Neural progenitor cell (in vitro differentiated cells): ENCODE results near the gene LARGE1. TPM values are rescaled to one million over a fixed set of nuclear protein-coding genes. Genes with fewer than 3 reads are reported as not detected.

Experiments used
- DNase-seq: peaks from one replicate; pipeline ENCODE4 v3.0.0-alpha.2; 2016; ENCODE audit warnings: low spot score
- H2AFZ ChIP-seq: fragments of 200-600 bp; sonication (generic); replicated peaks from 2 replicates; pipeline ENCODE4 v1.6.1; 2016; ENCODE audit warnings: antibody characterized with exemption
- H3F3A ChIP-seq: fragments of 200-600 bp; sonication (generic); 2 replicates; pipeline ENCODE4 v1.6.1; 2016; ENCODE audit warnings: antibody characterized with exemption, low read depth
- H3K27ac ChIP-seq: fragments of 200-600 bp; sonication (generic); 2 replicates; pipeline ENCODE4 v1.5.1; 2016; ENCODE audit warnings: mild to moderate bottlenecking
- H3K27me3 ChIP-seq: fragments of 200-600 bp; sonication (generic); 2 replicates; pipeline ENCODE4 v1.6.1; 2016; ENCODE audit warnings: mild to moderate bottlenecking, moderate library complexity
- H3K36me3 ChIP-seq: fragments of 200-600 bp; sonication (generic); 2 replicates; pipeline ENCODE4 v1.5.1; 2016
- H3K4me1 ChIP-seq: fragments of 200-600 bp; sonication (generic); 2 replicates; pipeline ENCODE4 v1.6.1; 2016; ENCODE audit warnings: mixed run types
- H3K4me2 ChIP-seq: fragments of 200-600 bp; sonication (generic); 2 replicates; pipeline ENCODE4 v1.6.1; 2016
- H3K4me3 ChIP-seq: fragments of 200-600 bp; sonication (generic); 2 replicates; pipeline ENCODE4 v1.5.1; 2016
- H3K79me2 ChIP-seq: fragments of 200-600 bp; sonication (generic); 2 replicates; pipeline ENCODE4 v1.6.1; 2016; ENCODE audit warnings: low read depth
- H3K9ac ChIP-seq: fragments of 200-600 bp; sonication (generic); 2 replicates; pipeline ENCODE4 v1.6.1; 2016
- H3K9me3 ChIP-seq: fragments of 200-600 bp; sonication (generic); 2 replicates; pipeline ENCODE4 v1.5.1; 2016; ENCODE audit warnings: low read depth
- H4K20me1 ChIP-seq: fragments of 200-600 bp; sonication (generic); 2 replicates; pipeline ENCODE4 v1.6.1; 2016; ENCODE audit warnings: low read depth
- H3K27ac Mint-ChIP-seq: 3 replicates; pipeline ENCODE4 v1.8.0; 2021; ENCODE audit warnings: mixed read lengths
- H3K27me3 Mint-ChIP-seq: 2 replicates; pipeline ENCODE4 v1.8.0; 2022; ENCODE audit warnings: low read depth, mild to moderate bottlenecking, inconsistent platforms, moderate library complexity, mixed read lengths; ENCODE audit not compliant: insufficient read depth
- H3K36me3 Mint-ChIP-seq: 3 replicates; pipeline ENCODE4 v1.8.0; 2021; ENCODE audit warnings: mixed read lengths
- H3K4me1 Mint-ChIP-seq: 3 replicates; pipeline ENCODE4 v1.8.0; 2021; ENCODE audit warnings: mixed read lengths
- H3K4me3 Mint-ChIP-seq: 3 replicates; pipeline ENCODE4 v1.8.0; 2021; ENCODE audit warnings: mild to moderate bottlenecking, moderate library complexity, mixed read lengths
- H3K9me3 Mint-ChIP-seq: 3 replicates; pipeline ENCODE4 v1.8.0; 2020; ENCODE audit warnings: mixed read lengths
- CTCF ChIP-seq: fragments of 200-600 bp; sonication (generic); IDR thresholded peaks from 2 replicates; pipeline ENCODE4 v1.5.1; 2017; ENCODE audit warnings: antibody characterized with exemption, mild to moderate bottlenecking
- EZH2 ChIP-seq: fragments of 200-600 bp; sonication (generic); IDR thresholded peaks from 2 replicates; pipeline ENCODE4 v1.6.1; 2017; ENCODE audit warnings: antibody characterized with exemption, mild to moderate bottlenecking, moderate library complexity
- EZH2phosphoT487 ChIP-seq: fragments of 200-600 bp; sonication (generic); IDR thresholded peaks from 2 replicates; pipeline ENCODE4 v1.6.1; 2017; ENCODE audit warnings: antibody characterized with exemption
- total RNA-seq: library from RNA; depleted of rRNA; stranded (reverse); fragments of >200 nt; gene quantifications from 2 replicates; pipeline ENCODE4 v1.2.3, GENCODE V29; 2015; ENCODE audit warnings: low replicate concordance

Gene LARGE1
- total RNA-seq, 1 donor from 2014 or later = 24.9 TPM

GRCh38 chr22:33455036-33455435 is 465.2 kb downstream of the LARGE1 start:
- no peaks in the 10 kb centered on the region for H3K4me1 ChIP-seq
- no peaks in the 10 kb centered on the region for H3K79me2 ChIP-seq
- no peak overlapping the region for H3K4me2 ChIP-seq
- H3K4me3 ChIP-seq = no peak overlapping the region
- no peaks in the 10 kb centered on the region for H3K36me3 ChIP-seq
- no peak for DNase-seq
- H3K36me3 Mint-ChIP-seq = peaks cover 2% of the 10 kb centered on the region
- no peak overlapping the region for H3K27ac Mint-ChIP-seq
- no peak overlapping the region for H3K4me3 Mint-ChIP-seq
- H3K27me3 ChIP-seq = no peaks in the 10 kb centered on the region
- no peaks in the 10 kb centered on the region for H3K9me3 ChIP-seq
- no peaks in the 10 kb centered on the region for H4K20me1 ChIP-seq
- peaks cover 2% of the 10 kb centered on the region for H3K27me3 Mint-ChIP-seq
- no peaks in the 10 kb centered on the region for H3K9me3 Mint-ChIP-seq
- peaks cover 2% of the 10 kb centered on the region for H3K4me1 Mint-ChIP-seq
- H3K27ac ChIP-seq = no peak overlapping the region
- TF ChIP-seq CTCF = no peak
- no peak for TF ChIP-seq EZH2phosphoT487
- no peak for TF ChIP-seq EZH2
- no peaks in the 10 kb centered on the region for H3F3A ChIP-seq
- no peak overlapping the region for H3K9ac ChIP-seq
- H2AFZ ChIP-seq = no peak overlapping the region

- Histone ChIP-seq H3K4me1 (no peaks in the 10 kb centered on the region), H3K4me3 (no peak overlapping the region), H3K9ac (no peak overlapping the region), H3K9me3 (no peaks in the 10 kb centered on the region), H3K27ac (no peak overlapping the region), H4K20me1 (no peaks in the 10 kb centered on the region), H3F3A (no peaks in the 10 kb centered on the region), H2AFZ (no peak overlapping the region), H3K4me2 (no peak overlapping the region), H3K79me2 (no peaks in the 10 kb centered on the region), H3K27me3 (no peaks in the 10 kb centered on the region), H3K36me3 (no peaks in the 10 kb centered on the region)
- Mint-ChIP-seq H3K9me3 (no peaks in the 10 kb centered on the region), H3K4me1 (no peaks in the 10 kb centered on the region), H3K36me3 (peaks cover 2% of the 10 kb centered on the region), H3K27me3 (peaks cover 2% of the 10 kb centered on the region), H3K27ac (no peak overlapping the region), H3K4me3 (no peak overlapping the region)
- no peak for DNase-seq
- TF ChIP-seq EZH2 = no peak
- TF ChIP-seq EZH2phosphoT487 = no peak
- no peak for TF ChIP-seq CTCF
Measured at GRCh38 chr22:33451866-33452469, 468.3 kb downstream of the LARGE1 start.

- Histone ChIP-seq H3F3A (no peaks in the 10 kb centered on the region), H3K4me3 (no peak overlapping the region), H3K9ac (no peak overlapping the region), H3K27ac (no peak overlapping the region), H3K4me1 (no peaks in the 10 kb centered on the region), H3K9me3 (no peaks in the 10 kb centered on the region), H2AFZ (no peak overlapping the region), H3K27me3 (no peaks in the 10 kb centered on the region), H3K79me2 (no peaks in the 10 kb centered on the region), H3K4me2 (no peak overlapping the region), H3K36me3 (no peaks in the 10 kb centered on the region), H4K20me1 (no peaks in the 10 kb centered on the region)
- H3K9me3 Mint-ChIP-seq = no peaks in the 10 kb centered on the region
- H3K27me3 Mint-ChIP-seq = peaks cover 2% of the 10 kb centered on the region
- H3K4me3 Mint-ChIP-seq = no peak overlapping the region
- no peaks in the 10 kb centered on the region for H3K4me1 Mint-ChIP-seq
- no peak overlapping the region for H3K27ac Mint-ChIP-seq
- H3K36me3 Mint-ChIP-seq = peaks cover 2% of the 10 kb centered on the region
- TF ChIP-seq CTCF = no peak
- no peak for TF ChIP-seq EZH2
- TF ChIP-seq EZH2phosphoT487 = no peak
- no peak for DNase-seq
Measured at GRCh38 chr22:33450756-33451155, 469.5 kb downstream of the LARGE1 start.
